ENCODE results near the gene PAK6. TPM values are rescaled to one million over a fixed set of nuclear protein-coding genes. Genes with fewer than 3 reads are reported as not detected.

PAK6 gene
- total RNA-seq, 1 donor from 2014 or later, result 13.2 TPM

DNA sequence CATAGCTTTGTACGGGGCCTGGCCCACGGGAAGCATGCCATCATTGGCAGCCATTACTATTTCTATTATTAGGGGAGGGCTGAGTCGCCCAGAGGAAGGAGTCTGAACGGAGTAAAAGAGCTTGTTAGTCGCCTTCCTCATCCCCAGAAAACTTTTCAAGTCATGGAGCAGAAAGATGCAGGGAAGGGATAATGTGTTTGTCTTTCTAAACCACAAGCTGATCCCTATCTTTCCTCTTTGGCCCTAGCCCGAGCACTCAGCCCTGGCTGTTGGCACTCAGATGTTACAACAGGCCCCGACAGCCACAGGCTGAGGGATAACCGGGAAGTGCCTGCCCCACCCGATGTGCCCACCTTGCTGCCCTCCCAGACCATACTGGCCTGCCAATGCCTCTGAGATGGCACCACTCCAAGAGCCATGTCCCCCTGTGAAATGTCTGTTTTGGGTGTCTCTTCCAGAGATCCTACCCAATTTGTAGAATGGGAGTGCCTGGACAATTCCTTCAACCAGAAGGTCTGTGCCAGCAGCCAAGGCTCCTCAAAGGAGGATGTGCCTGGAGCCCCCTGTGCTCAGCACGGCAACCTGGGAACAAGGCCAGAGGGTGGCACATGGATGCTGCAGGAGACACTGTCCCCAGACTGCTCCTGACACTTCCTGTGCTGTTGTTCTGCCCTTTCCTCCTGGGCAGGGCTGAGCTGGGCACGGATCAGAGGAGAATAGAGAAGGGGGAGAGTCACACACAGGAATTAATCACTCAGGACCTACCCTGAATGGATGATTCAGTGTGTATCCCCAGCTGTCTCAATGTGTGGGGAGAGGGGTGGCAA, 10.8 kb downstream of the PAK6 start:
- TF ChIP-seq, protein P1, sequence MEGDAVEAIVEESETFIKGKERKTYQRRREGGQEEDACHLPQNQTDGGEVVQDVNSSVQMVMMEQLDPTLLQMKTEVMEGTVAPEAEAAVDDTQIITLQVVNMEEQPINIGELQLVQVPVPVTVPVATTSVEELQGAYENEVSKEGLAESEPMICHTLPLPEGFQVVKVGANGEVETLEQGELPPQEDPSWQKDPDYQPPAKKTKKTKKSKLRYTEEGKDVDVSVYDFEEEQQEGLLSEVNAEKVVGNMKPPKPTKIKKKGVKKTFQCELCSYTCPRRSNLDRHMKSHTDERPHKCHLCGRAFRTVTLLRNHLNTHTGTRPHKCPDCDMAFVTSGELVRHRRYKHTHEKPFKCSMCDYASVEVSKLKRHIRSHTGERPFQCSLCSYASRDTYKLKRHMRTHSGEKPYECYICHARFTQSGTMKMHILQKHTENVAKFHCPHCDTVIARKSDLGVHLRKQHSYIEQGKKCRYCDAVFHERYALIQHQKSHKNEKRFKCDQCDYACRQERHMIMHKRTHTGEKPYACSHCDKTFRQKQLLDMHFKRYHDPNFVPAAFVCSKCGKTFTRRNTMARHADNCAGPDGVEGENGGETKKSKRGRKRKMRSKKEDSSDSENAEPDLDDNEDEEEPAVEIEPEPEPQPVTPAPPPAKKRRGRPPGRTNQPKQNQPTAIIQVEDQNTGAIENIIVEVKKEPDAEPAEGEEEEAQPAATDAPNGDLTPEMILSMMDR (IDR thresholded peaks at IDR 0.05; ENCODE audit: unreplicated experiment), result no peak
- H3K36me3 Mint-ChIP-seq (ENCODE audit: insufficient read depth), result no peaks in the 10 kb centered on the region
- no peak for DNase-seq (ENCODE audit: low spot score, unreplicated experiment)
- H3K4me1 Mint-ChIP-seq (ENCODE audit: low read depth), result peaks cover 17% of the 10 kb centered on the region
- H3K27me3 Mint-ChIP-seq, result peaks cover 42% of the 10 kb centered on the region
- no peak overlapping the region for H3K4me3 Mint-ChIP-seq (ENCODE audit: low read depth)
- H3K27ac Mint-ChIP-seq, result no peak overlapping the region
- no peaks in the 10 kb centered on the region for H3K9me3 Mint-ChIP-seq (ENCODE audit: low read depth)

DNA sequence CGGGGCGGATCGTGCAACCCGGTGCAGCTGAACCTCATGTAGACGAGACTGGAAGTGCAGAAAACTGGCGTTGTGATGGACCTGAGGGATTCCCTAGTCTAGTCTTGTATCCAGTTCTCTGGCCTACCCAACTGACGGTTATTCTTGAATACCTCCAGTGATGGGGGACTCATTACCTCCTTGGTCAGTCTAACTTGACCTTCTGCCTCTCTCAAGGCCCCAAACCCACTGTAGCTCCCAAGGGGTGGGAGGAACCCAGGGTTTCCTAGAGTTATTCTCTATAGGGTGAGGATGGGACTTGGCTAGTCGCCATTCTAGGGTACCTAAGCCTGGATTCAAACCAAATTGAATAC, 11.4 kb downstream of the PAK6 start:
- Mint-ChIP-seq H3K4me1 (ENCODE audit: low read depth) (peaks cover 11% of the 10 kb centered on the region), H3K27ac (no peak overlapping the region), H3K36me3 (ENCODE audit: insufficient read depth) (no peaks in the 10 kb centered on the region), H3K9me3 (ENCODE audit: low read depth) (no peaks in the 10 kb centered on the region), H3K4me3 (ENCODE audit: low read depth) (no peak overlapping the region), H3K27me3 (peaks cover 43% of the 10 kb centered on the region)
- no peak for DNase-seq (ENCODE audit: low spot score, unreplicated experiment)
- TF ChIP-seq, protein P1 (IDR thresholded peaks at IDR 0.05; ENCODE audit: unreplicated experiment), result no peak

DNA sequence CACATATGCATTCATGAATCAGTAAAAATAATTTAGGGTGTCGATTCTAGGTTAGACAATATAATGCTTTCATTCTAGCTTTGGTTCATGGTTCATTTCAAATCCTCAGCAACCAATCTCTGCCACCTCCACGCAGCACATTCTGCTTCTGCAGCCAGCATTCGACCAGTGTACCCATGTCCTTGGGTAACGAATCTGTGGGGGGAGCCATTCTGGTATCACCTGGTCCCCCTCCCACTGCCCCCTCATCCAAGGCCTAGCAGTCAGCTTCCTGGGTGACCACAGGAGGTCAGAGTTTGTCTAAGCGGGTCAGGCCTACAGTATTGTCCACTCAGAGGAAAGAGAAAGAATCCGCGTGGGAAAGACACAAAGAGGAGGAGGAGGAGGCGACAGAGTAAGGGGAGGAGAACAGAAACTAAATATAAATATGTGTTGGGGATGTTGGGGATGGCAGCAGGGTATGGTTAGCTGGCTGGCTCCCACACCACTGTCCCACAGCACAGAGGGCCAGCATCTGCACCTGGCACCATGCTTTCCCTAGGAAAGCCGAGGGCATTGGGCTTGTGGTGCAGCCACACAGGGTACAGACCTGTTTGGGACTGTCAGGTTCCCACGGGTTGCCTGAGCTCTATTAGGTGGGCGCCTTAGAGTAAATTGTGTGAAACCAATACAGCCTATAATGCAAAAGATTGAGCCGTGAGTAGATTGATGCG, 12.1 kb downstream of the PAK6 start:
- H3K27ac Mint-ChIP-seq, result no peak overlapping the region
- H3K4me3 Mint-ChIP-seq (ENCODE audit: low read depth), result no peak overlapping the region
- TF ChIP-seq, protein P1 (IDR thresholded peaks at IDR 0.05; ENCODE audit: unreplicated experiment), result no peak
- H3K4me1 Mint-ChIP-seq (ENCODE audit: low read depth), result peaks cover 6% of the 10 kb centered on the region
- no peaks in the 10 kb centered on the region for H3K36me3 Mint-ChIP-seq (ENCODE audit: insufficient read depth)
- peaks cover 43% of the 10 kb centered on the region for H3K27me3 Mint-ChIP-seq
- no peak for DNase-seq (ENCODE audit: low spot score, unreplicated experiment)
- no peaks in the 10 kb centered on the region for H3K9me3 Mint-ChIP-seq (ENCODE audit: low read depth)

DNA sequence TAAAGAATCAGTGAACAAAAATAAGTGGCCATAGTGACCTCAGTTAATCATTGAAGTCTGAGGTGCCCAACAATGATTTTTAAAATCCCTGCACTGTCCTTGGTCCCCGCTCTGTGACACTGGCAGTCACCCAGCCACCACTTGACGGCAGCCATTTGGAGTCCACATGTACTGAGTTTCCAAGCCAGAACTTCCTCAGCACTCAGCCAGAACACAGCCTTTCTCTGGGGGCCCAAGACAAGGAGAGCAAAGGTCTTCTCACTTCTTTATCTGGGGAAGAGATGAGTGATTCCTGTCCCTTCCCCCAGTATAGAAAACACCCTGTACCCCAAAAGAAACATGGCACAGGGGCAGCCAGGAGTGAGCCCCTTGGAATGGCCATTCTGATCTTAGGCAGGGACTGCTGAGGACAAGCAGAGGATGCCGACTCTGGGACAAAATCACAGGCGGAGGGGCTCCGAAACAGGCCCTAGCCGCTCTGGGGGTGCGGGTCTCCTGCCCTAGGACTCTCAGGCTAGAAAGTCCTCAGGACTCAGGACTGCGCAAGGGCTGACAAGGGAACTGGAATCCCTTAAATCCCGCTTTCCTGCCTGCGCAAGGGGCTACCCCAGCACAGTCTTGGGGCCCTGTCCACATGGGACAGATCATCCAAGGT, 12.8 kb downstream of the PAK6 start:
- TF ChIP-seq, protein P1 (IDR thresholded peaks at IDR 0.05; ENCODE audit: unreplicated experiment), result no peak
- H3K9me3 Mint-ChIP-seq (ENCODE audit: low read depth), result no peaks in the 10 kb centered on the region
- H3K4me1 Mint-ChIP-seq (ENCODE audit: low read depth), result peaks cover 4% of the 10 kb centered on the region
- H3K27ac Mint-ChIP-seq, result no peak overlapping the region
- H3K4me3 Mint-ChIP-seq (ENCODE audit: low read depth), result peak overlapping the region; percentile 51
- H3K36me3 Mint-ChIP-seq (ENCODE audit: insufficient read depth), result no peaks in the 10 kb centered on the region
- DNase-seq (ENCODE audit: low spot score, unreplicated experiment), result no peak
- peaks cover 43% of the 10 kb centered on the region for H3K27me3 Mint-ChIP-seq

DNA sequence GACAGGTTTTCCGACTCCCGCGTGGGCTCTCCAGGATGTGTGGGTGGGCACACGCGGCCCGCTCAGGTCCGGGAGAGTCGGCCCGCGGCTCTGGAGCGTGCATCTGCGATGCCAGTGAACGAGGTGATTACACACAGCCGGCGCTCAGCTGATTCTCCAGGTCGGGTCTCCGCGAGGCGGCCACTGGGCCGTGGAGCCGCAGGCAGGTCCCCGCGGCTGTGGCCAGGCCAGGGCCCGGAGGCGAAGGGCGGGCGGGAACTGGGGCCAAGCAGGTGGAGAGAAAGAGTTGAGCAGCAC, 13.2 kb downstream of the PAK6 start:
- TF ChIP-seq, protein P1 (IDR thresholded peaks at IDR 0.05; ENCODE audit: unreplicated experiment), result no peak
- Mint-ChIP-seq H3K9me3 (ENCODE audit: low read depth) (no peaks in the 10 kb centered on the region), H3K36me3 (ENCODE audit: insufficient read depth) (no peaks in the 10 kb centered on the region), H3K27ac (no peak overlapping the region), H3K27me3 (peaks cover 43% of the 10 kb centered on the region), H3K4me1 (ENCODE audit: low read depth) (peaks cover 4% of the 10 kb centered on the region), H3K4me3 (ENCODE audit: low read depth) (peak overlapping the region; percentile 51)
- no peak for DNase-seq (ENCODE audit: low spot score, unreplicated experiment)

Data from progenitor cell of endocrine pancreas (in vitro differentiated cells).